Erythroblast (primary cell): ENCODE results near the gene PNPLA1.
A peak's percentile ranks its signal among the peaks of the same experiment; 100 is the strongest.

Experiments used
- DNase-seq, 2 experiments: peaks; one replicate each; lab custom pipeline; 2025; lab: John Stamatoyannopoulos, UW
- GATA1 ChIP-seq: IDR thresholded peaks from 2 replicates; pipeline ENCODE4 v1.6.1; 2011; ENCODE audit warnings: low read depth, mild to moderate bottlenecking, control low read depth, low read length, moderate library complexity
- POLR2A ChIP-seq: IDR thresholded peaks from 2 replicates; pipeline ENCODE4 v1.6.1; 2011; ENCODE audit warnings: mild to moderate bottlenecking, low read length

Gene PNPLA1

DNA sequence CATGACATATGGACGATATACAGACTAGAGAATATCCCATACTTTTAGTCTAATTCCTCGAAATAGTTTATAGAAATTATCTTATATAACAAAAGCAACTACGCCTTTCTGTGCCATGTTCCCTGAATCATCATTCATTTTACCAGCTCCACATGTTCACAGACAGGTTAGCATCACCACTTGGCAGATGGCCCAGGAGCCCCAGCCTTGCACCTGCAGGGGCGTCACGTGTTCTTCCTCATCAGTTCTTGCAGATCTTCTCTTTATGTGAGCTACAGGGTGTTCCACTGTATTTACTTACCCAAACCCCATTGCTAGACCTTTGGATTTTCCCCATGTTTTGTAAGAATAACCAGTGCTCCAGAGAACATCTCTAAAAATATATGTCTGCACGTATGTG is 79.4 kb downstream of the PNPLA1 start:
- peak; percentile 59 to 64 for DNase-seq
- TF ChIP-seq GATA1 = no peak
- no peak for TF ChIP-seq POLR2A

DNA sequence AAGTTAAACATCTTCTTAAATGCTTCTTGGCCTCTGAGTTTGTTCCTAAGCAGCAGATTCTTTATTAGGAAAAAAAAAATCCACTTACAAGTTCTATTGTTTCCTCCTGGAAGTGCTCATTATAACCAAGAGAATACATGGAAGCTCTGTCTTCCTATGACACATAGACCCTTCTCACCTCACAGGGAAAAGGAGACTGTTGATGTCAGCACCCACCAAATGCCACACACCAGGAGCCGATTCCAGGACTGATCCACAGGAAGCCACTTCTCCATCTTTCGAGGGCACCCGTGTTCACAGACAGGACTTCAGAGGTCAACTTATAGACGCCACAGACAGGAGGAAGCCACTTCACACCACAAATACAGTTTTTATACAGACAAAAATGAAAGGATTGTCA is 80.2 kb downstream of the PNPLA1 start:
- TF ChIP-seq POLR2A = no peak
- TF ChIP-seq GATA1 = no peak
- peak in 1 of 2 experiments; percentile 46 for DNase-seq

DNA sequence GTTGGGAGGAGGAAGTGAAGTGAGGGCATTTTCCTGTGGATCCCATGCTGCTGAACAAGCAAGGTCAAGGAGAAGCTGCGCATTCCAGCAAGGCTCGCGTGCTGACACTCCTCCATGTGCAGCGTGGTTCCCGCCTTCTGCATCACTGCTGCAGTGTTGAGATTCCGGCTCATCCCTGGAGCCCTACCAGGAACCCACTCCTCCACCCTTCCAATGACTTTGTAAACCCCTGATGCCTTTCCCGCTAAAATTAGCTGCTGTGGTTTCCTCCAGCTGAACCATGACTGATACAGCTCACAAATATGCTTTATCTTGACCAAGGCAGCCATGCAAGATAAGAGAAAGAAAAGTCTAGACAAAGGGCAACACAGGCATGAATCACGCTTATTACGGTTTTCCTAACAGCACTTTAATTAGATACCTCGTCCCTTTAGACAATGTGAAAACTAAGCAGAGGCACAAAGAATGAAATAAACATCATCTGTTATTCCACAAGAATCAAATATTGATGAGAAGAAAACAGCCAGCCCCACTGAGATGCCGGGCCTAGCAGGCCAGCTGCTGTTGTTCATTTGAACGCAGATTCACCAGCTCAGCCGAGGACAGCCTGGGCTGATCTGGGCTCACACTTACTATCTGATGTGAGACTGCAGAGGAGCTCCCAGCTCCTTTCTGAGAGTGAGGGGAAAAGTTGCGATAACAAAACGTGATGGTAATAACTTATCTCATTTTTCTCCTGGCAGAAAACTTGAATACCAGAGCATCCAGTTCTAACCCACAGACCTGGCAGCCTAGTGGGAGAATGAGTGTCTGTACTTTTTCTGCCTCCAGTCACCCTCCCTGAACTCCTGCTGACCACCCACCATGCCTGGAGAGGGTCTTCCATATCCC is 81.1 kb downstream of the PNPLA1 start:
- peak; percentile 39 for TF ChIP-seq POLR2A
- TF ChIP-seq GATA1 = peak; percentile 25
- peak; percentile 75 to 90 for DNase-seq

DNA sequence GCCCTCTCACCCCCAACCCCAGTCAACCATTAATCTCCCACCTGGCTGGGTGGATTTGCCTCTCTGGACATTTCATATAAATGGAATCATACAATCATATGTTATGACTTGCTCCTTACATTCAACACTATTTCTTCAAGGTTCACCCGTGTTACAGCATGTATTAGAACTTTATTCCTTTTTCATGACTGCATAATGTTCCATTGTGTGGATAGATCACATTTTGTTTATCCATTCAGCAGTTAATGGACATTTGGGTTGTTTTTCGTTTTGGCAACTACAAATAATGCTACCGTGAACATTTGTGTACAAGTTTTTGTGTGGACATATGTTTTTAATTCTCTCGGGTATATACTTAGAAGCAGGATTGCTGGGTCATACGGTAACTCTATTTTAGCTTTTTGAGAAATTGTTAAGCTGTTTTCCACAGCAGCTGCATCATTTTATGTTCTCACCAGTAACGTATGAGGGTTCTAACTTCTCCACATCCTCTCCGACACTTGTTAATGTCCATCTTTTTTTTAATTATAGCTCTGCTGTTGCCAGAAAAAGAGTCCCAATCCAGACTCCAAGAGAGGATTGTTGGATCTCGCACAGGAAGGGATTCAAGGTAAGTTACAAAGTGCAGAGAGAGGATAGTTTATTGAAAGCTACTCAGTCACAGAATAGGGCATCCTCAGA is 82.8 kb downstream of the PNPLA1 start:
- DNase-seq = no peak
- TF ChIP-seq GATA1 = no peak
- no peak for TF ChIP-seq POLR2A

DNA sequence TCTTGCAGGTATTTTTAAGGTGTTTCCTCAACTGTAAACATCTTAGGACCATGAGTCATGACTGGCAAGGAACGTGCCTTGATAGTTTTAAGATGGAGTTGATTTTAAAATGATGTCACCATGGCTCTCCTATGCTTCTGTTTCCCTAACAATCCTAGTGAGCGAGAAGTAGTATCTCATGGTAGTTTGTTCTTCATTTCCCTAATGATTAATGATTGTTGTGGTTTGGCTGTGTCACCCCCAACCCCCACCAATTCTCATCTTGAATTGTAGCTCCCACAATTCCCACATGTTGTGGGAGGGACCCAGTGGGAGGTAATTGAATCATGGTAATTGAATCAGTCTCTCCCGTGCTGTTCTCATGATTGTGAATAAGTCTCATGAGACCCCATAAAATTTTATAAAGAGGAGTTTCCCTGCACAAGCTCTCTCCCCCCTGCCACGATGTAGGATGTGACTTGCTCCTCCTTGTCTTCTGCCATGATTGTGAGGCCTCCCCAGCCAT is 83.6 kb downstream of the PNPLA1 start:
- TF ChIP-seq POLR2A (no peak), GATA1 (no peak)
- peak in 1 of 2 experiments; percentile 25 for DNase-seq

DNA sequence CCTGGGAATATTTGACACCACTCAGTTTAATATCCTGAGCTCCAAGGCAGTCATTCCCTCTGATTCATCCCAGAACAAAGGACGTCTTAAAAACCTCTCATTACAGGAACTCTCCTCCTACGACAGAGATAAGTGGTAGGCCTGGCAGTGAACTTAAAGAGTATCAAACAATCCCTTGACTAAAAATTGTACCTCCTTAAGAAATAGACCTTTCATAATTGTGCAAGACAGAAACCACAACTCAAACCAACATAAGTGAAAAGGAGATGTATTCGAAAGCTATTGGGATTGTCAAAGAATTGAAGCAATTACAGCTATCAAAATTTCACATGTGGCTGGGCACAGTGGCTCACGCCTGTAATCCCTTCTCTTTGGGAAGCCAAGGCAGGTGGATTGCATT is 86.0 kb downstream of the PNPLA1 start:
- TF ChIP-seq GATA1 (no peak), POLR2A (no peak)
- DNase-seq = no peak

DNA sequence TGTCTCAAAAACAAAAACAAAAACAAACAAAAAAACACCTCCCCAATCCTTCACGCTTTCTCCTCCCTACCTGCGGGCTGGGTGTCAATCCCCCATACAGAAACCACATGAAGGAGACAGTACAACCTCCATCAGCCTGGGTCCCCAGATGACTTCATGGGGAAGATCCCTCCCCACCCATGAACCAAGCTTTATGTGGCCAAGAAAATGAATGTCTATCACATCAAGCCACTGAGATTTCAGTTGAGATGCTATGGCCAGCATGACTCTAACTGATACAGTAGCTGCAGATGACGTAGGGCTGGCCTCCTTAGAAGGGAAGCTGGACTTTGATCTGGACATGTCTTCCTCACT is 88.0 kb downstream of the PNPLA1 start:
- DNase-seq = peak; percentile 54 to 63
- TF ChIP-seq POLR2A (no peak), GATA1 (no peak)
